Neuron (in vitro differentiated cells): ENCODE measurements around the gene CDK11B.

Experiments used
- H2AFZ ChIP-seq: one replicate; pipeline ENCODE4 v1.6.1; 2013; ENCODE audit warnings: low read depth, mild to moderate bottlenecking, inconsistent platforms, low read length, moderate library complexity
- H3K27me3 ChIP-seq: one replicate; pipeline ENCODE4 v1.6.1; 2013; ENCODE audit warnings: low read length; ENCODE audit not compliant: insufficient read depth
- H3K36me3 ChIP-seq: one replicate; pipeline ENCODE4 v1.6.1; 2013; ENCODE audit warnings: low read length; ENCODE audit not compliant: insufficient read depth
- H3K4me1 ChIP-seq: one replicate; pipeline ENCODE4 v1.6.1; 2013; ENCODE audit warnings: low read length; ENCODE audit not compliant: insufficient read depth
- H3K4me3 ChIP-seq: 2 replicates; pipeline ENCODE4 v1.5.1; 2013; ENCODE audit warnings: mild to moderate bottlenecking, low read length, moderate library complexity
- H3K9me3 ChIP-seq: one replicate; pipeline ENCODE4 v1.6.1; 2013; ENCODE audit warnings: low read length

CDK11B gene

GRCh38 chr1:1630965-1631781, 27.6 kb downstream of the CDK11B start:
- Histone ChIP-seq H2AFZ (no peak overlapping the region), H3K27me3 (no peaks in the 10 kb centered on the region), H3K36me3 (peaks cover 17% of the 10 kb centered on the region), H3K4me3 (no peak overlapping the region), H3K4me1 (no peaks in the 10 kb centered on the region), H3K9me3 (no peaks in the 10 kb centered on the region)

- Histone ChIP-seq H3K4me3 (no peak overlapping the region), H3K36me3 (peaks cover 17% of the 10 kb centered on the region), H3K9me3 (no peaks in the 10 kb centered on the region), H3K4me1 (no peaks in the 10 kb centered on the region), H3K27me3 (no peaks in the 10 kb centered on the region), H2AFZ (no peak overlapping the region)
Measured at GRCh38 chr1:1630191-1630964, 28.4 kb downstream of the CDK11B start.

- Histone ChIP-seq H3K27me3 (no peaks in the 10 kb centered on the region), H3K4me3 (no peak overlapping the region), H3K4me1 (no peaks in the 10 kb centered on the region), H2AFZ (no peak overlapping the region), H3K9me3 (no peaks in the 10 kb centered on the region), H3K36me3 (peaks cover 17% of the 10 kb centered on the region)
Measured at GRCh38 chr1:1629430-1630190, 29.2 kb downstream of the CDK11B start.

GRCh38 chr1:1628754-1629429, 29.9 kb downstream of the CDK11B start:
- H3K9me3 ChIP-seq = no peaks in the 10 kb centered on the region
- no peak overlapping the region for H3K4me3 ChIP-seq
- H2AFZ ChIP-seq = no peak overlapping the region

GRCh38 chr1:1627829-1628753, 30.7 kb downstream of the CDK11B start:
- Histone ChIP-seq H2AFZ (no peak overlapping the region), H3K4me3 (no peak overlapping the region), H3K9me3 (no peaks in the 10 kb centered on the region), H3K27me3 (no peaks in the 10 kb centered on the region), H3K4me1 (no peaks in the 10 kb centered on the region), H3K36me3 (peaks cover 19% of the 10 kb centered on the region)

More at GRCh38 chr1:1628754-1629429, 29.9 kb downstream of the CDK11B start:
- peaks cover 17% of the 10 kb centered on the region for H3K36me3 ChIP-seq
- H3K27me3 ChIP-seq = no peaks in the 10 kb centered on the region
- H3K4me1 ChIP-seq = no peaks in the 10 kb centered on the region

GRCh38 chr1:1627261-1627828, 31.5 kb downstream of the CDK11B start:
- Histone ChIP-seq H2AFZ (no peak overlapping the region), H3K9me3 (no peaks in the 10 kb centered on the region), H3K4me3 (no peak overlapping the region), H3K36me3 (peaks cover 19% of the 10 kb centered on the region), H3K4me1 (no peaks in the 10 kb centered on the region), H3K27me3 (no peaks in the 10 kb centered on the region)

- H3K9me3 ChIP-seq = no peaks in the 10 kb centered on the region
- H3K4me3 ChIP-seq = no peak overlapping the region
- H3K36me3 ChIP-seq = peaks cover 19% of the 10 kb centered on the region
- H3K4me1 ChIP-seq = no peaks in the 10 kb centered on the region
- H2AFZ ChIP-seq = no peak overlapping the region
- H3K27me3 ChIP-seq = no peaks in the 10 kb centered on the region
Measured at GRCh38 chr1:1626207-1627141, 32.3 kb downstream of the CDK11B start.

GRCh38 chr1:1625824-1626206, 33.0 kb downstream of the CDK11B start:
- Histone ChIP-seq H3K4me3 (no peak overlapping the region), H3K9me3 (no peaks in the 10 kb centered on the region)

GRCh38 chr1:1625404-1625775, 33.4 kb downstream of the CDK11B start:
- H3K4me3 ChIP-seq = no peak overlapping the region
- no peaks in the 10 kb centered on the region for H3K9me3 ChIP-seq
- no peaks in the 10 kb centered on the region for H3K4me1 ChIP-seq
- peaks cover 19% of the 10 kb centered on the region for H3K36me3 ChIP-seq
- no peaks in the 10 kb centered on the region for H3K27me3 ChIP-seq
- no peak overlapping the region for H2AFZ ChIP-seq

More at GRCh38 chr1:1625824-1626206, 33.0 kb downstream of the CDK11B start:
- peaks cover 19% of the 10 kb centered on the region for H3K36me3 ChIP-seq
- no peaks in the 10 kb centered on the region for H3K4me1 ChIP-seq
- H2AFZ ChIP-seq = no peak overlapping the region
- no peaks in the 10 kb centered on the region for H3K27me3 ChIP-seq

GRCh38 chr1:1624443-1625403, 34.1 kb downstream of the CDK11B start:
- no peaks in the 10 kb centered on the region for H3K27me3 ChIP-seq
- peaks cover 19% of the 10 kb centered on the region for H3K36me3 ChIP-seq
- H3K9me3 ChIP-seq = no peaks in the 10 kb centered on the region
- no peak overlapping the region for H3K4me3 ChIP-seq
- H2AFZ ChIP-seq = no peak overlapping the region
- H3K4me1 ChIP-seq = no peaks in the 10 kb centered on the region
